ENCODE data around the gene BHLHE40.

GRCh38 chr3:4976109-4976508 lies 3.1 kb upstream of the BHLHE40 start:
- TF ChIP-seq YY1 (IDR thresholded peaks at IDR 0.05; ENCODE audit: insufficient read depth, insufficient read length) (no peak), ZNF274 (IDR thresholded peaks at IDR 0.05; ENCODE audit: low read depth, low read length) (no peak), SUZ12 (IDR thresholded peaks at IDR 0.05; ENCODE audit: extremely low read depth, insufficient read depth, insufficient read length) (no peak)
